Measurements from ENCODE around the gene COL5A2.

The COL5A2 gene

DNA sequence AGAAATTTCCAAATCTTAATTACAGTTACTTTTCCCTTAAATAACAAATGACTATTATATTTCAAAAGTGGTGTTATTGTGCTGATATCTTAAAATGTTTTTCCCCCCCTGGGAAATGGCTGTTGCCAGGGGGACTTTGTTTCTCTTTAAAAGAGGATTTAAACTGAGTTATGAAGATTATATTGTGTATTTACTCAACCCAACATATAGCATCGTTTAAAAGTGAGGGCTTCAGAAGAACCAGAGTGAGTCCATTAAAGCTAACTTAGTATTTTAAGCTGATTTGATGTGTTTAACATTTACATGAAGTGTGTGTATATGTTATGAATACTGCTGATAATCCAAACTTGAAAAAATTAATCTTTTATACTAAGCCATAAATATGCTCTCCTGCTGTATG lies 81.6 kb downstream of the COL5A2 start:
- DNase-seq (ENCODE audit: low spot score), result no peak

DNA sequence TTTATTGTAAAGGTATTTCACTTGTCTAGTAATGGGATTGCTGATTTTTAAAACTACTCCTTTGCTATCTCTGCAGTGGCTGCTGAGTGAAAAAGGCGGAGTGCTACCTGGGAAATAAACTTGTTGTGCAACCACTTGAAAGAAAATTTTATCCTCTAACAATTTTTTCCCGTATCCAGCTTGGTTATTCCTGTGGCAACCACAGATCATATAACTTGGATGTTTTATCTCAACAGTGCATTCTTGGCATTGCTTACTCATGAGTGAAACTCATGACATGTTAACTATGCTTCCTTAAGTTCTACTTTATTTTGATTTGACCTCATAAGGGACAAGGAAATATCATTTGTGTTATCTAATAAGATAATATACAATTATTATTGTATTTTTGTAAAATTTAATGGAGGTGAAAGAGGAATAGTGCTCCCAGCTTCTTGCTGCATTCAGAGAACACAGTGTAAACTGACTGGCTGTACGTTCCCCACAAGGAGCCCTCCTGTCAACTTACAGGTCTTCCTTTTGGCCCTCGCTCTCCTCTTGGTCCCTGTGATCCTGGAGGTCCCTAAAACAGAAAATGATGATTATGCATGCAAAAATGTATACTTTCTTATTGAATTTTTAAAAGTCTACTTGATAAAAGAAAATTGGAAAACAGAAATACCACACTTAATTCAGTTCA lies 82.7 kb downstream of the COL5A2 start:
- no peak for DNase-seq (ENCODE audit: low spot score)

DNA sequence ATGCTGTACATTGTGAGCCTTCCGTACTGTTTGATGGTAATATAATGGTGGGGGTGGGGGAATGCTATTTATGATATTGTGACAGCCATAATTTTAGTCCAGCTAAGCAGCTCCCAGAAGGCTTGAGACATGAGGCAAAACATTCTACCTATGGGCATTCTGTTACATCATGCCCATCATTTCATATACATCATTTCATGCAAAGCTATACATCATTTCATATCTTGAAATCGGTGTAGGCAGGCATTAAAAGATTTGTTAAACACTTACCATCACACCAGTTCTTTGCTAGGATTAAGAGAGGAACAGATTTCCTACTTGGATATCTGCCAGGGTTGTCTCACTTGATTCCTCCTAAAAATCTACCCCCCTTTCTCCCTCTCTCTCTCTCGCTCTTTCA lies 84.5 kb downstream of the COL5A2 start:
- DNase-seq (ENCODE audit: low spot score), result no peak

DNA sequence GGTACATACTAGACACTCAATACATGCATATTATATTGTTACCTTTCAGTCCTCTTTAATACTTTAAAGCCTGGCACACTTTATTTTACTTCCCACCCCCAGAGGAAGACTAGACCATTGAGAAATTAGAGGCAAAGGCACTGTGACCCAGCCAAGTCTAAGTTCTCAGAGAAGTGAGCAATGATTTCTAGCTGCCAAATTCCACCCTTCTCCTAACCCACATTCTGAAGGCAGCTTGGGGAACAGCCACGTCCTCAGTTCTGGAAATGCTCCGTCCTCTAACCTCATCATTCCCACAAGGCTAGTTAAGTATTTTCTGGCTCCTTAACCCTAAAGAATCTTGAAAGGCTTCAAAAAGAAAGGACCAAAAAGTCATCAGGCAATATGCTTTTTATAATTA lies 86.6 kb downstream of the COL5A2 start:
- no peak for DNase-seq (ENCODE audit: low spot score)

DNA sequence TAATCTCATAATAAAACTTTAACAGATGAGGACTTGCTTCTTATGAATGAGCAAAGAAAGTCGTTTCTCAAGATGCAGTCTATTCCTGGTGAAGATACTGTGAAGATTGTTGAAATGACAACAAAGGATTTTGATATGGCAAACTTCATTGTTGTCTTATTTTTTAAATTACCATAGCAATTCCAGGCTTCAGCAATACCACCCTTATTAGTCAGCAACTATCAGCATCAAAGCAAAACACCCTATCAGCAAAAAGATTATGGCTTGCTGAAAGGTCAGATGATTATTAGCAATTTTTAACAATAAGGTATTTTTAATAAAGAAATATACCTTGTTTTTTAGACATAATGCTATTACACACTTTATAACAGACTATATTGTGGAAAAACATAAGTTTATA lies 88.3 kb downstream of the COL5A2 start:
- no peak for DNase-seq (ENCODE audit: low spot score)

DNA sequence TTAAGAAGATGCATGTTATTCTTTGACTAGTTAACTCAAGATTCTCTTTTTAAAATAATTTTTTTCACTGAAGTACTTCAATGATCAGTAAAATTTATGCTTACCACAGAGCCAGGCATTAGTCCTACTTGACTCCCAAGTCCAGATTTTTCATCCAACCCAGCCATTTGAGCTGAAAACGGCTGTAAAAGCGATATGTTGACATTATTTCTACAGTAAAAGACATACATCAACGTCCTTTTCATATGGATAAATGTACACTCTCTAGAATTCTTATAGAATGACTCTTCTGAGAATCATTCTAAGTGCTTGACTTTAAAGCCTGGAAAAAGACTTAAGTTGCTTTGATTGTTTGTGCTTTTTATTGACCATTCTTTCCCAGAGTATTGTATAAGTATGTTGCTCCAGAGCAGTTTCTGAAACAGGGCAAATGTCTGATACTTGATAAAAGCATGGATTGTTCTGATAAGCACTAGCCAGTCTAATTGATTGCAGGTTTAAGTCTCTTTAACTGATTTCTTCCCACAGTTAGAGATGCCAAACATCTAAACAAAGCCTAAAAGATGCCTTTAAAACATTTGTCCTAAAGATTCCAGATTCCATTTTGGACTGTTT lies 90.9 kb downstream of the COL5A2 start:
- DNase-seq (ENCODE audit: low spot score), result no peak

DNA sequence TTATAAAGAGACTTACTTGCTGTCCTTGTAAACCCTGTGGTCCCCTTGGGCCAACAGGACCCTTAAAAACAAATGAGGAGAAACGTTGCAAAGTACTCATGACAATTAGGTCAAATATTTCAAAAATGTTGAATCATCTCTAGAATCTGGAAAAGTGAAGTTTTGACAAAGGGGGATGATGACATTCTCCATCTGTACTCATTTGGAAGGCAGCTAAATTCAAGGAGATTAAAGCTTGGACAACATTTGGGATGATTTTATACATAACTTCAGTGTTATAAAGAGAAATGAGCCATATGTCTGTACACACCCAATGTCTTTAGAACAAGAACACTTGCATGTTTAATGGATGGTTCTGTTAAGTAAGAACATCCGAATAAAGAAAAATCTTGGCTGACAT lies 92.9 kb downstream of the COL5A2 start:
- no peak for DNase-seq (ENCODE audit: low spot score)

DNA sequence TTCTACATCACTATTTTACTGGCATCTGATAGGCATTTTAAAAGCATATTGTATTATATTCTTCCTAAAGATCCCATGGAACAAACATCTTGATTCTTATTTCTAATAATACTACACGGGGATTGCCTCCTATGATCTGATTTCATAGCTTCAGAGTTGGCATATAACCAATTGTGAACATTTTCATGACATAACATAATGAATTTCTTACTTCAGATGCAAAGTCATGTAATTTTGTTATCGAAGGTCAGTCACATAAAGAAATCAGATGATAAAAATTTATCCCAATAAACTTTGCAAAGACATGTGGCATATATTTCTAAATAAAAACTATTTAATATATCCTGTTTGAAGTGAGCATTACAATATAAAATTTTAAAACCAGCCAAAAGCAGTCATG lies 93.3 kb downstream of the COL5A2 start:
- no peak for DNase-seq (ENCODE audit: low spot score)

DNA sequence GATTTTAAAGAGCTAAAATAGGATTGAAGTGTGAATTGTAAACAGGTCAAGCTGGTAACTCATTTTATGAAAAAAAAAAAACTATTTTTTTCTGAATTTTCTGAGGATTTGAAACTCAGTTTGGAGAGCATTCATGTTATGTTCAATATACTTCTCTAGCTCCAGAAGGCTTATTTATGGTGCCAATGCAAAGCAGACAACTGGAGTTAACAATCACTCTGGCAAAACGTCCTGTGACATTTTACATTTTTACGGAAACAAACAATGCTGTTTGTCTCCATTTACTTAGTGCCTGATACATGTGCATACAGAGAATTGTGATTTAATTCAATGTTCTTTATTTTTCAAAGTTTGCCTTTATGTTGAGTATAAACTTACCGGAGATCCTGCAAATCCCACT lies 96.0 kb downstream of the COL5A2 start:
- DNase-seq (ENCODE audit: low spot score), result no peak

DNA sequence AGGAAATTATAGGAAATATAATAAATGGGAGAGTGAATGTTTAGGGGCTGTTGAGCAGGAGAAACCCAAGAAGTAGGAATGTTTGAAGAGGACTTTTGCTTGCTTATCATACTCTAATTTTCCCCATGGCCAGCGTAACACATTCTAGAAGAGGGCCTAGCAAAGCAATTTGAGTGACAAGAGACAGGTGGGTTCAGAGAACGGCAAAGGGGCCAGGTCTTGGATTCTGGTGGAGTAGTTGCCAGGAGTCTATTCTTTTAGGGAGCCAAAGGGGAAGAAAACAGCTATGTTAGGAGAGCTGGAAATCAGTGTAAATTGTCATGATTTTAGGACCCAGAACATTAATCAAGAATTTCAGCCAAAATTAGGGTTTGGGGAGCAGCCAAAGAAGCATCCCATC lies 96.5 kb downstream of the COL5A2 start:
- DNase-seq (ENCODE audit: low spot score), result no peak

DNA sequence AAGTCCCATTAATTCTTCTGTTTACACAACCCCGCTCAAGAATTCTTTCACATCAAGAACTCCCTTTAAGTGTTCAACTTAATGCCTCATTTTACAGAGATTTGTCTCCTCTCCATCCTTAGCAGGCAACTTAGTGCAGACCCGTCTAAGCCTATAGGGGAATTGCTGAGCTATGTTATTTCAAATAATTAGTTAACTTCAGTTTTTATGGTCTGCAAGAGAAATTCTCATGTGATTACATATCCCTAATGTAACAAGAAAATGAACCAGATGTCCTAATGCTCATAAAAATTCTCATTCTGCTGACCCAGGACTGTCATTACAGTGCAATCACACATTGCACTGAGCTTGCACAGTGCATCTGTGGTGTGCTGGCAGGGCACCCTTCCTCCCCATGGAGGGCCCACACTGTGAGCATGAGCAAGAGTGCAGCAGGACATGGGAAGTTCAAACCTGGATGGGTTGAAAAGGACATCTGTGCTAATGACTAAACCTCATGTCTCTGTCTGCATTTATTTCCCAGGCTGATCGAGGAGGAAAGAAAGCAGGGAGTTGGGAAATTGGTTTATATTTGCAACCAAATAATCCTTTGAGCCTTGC lies 97.1 kb downstream of the COL5A2 start:
- DNase-seq (ENCODE audit: low spot score), result no peak

DNA sequence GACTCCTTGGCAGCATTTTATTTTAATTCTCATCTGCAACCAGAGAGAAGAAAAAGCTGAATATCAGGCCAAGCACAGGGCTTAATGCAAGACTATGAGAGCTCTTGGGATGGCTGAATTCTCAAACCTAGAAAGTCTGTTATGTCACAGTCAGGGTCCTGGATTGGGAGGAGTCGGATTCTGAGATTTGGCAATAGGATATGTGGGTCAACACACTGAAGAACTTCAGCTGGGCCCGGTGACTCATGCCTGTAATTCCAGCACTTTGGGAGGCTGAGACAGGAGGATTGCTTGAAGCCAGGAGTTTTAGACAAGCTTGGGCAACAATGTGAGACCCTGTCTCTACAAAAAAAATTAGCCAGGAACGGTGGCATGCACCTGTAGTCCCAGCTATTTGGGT lies 103.0 kb downstream of the COL5A2 start:
- DNase-seq (ENCODE audit: low spot score), result no peak

DNA sequence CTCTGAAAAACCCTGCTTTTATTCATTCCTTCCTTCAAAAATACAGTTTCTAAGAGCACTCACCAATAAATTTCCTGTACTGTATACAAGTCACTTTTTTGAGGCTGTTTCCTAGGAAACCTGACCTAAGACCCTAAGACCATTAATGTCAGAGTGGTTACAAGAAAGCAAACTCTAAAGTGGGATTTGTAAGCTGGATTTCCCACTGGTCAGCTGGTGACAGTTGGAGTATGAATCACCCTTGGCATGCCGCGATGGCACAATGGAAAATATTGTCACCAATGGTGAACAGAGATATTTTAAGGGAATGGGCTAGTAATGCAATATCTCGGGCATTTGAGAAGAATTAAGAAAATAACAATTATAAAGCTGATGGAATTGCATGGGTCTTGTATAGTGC lies 103.4 kb downstream of the COL5A2 start:
- no peak for DNase-seq (ENCODE audit: low spot score)

DNA sequence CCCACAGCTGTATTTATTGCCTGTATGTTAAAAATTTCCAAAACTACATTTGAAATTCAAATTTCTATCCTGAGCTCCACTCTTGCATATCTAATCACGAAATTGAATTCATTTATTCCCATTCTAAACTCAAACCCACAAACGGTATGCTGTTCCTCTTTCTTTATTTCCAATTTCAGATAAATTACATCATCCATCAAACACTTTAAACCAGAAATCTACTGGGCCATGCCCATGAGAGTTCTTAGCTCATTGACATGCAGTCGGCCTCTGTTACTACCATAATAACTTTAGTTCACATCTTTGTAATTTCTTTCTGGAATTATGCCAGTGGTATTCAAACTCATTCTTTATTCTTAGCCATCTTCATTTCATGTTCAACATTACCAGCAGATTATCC lies 105.1 kb downstream of the COL5A2 start:
- DNase-seq (ENCODE audit: low spot score), result no peak

DNA sequence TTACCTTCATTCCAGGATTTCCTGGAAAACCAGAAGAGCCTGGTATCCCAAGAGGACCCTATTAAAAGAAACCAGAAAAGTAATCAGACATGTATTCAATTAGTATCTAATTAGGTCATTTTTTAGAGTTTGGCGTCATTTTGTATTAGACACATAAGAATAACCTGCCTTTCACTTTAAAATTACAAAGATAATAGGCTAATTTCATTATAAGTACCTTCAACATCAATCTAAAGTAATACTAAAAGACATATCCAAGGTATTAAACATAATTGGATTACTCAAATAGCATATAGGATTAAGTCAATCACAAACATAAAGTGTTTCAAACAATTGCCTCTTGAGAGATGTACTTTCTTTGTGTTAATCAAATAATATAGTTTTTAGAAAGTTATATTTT lies 107.5 kb downstream of the COL5A2 start:
- no peak for DNase-seq (ENCODE audit: low spot score)

DNA sequence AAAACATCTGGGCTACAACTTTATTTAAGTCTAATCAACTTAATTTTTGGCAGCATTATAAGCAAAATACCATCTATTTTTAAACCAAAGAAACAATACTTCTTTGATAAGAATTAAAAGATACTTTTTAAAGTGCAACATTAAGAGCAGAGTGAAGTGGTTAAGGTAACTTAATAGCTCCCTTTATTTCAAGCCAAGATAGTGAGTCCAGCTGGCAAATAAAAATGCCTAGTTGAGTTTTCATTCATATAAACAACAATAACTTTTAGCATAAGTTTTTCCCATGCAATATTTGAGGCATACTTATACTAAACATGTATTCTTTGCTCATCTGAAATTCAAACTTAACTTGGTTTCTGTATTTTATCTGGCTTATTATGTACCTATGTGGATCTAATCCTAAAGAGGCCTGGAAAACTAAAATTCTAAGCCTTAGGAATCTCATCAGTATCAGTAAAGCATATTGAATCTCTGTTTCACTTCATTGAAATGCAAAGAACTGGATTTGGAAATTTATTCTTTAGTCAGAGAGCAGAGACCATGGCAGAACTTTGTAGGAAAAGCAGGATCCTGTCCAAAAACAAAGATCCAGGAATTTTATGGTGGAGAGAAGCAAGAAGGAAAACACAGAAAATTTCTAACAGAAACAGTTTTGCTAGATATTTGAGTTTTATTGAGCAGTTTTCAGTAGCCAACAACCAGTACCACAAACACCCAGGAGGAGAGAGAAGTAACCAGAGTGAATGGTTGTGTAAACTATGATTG lies 109.5 kb downstream of the COL5A2 start:
- no peak for DNase-seq (ENCODE audit: low spot score)

DNA sequence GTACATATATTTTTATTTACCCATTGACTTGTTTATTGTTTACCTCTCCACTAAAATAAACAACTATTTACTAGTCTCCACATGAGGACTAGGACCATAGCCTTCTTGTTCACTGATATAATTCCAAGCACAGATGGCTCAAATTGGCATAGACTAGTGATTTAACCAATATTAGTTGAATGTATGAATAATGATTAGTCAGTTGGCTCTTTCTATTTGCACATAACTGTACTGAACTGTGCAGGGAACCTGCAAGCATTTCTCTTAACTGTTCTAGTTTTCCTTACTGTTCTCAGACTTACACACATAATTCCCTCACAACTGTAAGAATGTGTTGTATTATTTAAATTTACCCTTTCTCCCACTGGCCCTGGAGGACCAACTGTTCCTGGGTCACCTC lies 113.5 kb downstream of the COL5A2 start:
- no peak for DNase-seq (ENCODE audit: low spot score)

DNA sequence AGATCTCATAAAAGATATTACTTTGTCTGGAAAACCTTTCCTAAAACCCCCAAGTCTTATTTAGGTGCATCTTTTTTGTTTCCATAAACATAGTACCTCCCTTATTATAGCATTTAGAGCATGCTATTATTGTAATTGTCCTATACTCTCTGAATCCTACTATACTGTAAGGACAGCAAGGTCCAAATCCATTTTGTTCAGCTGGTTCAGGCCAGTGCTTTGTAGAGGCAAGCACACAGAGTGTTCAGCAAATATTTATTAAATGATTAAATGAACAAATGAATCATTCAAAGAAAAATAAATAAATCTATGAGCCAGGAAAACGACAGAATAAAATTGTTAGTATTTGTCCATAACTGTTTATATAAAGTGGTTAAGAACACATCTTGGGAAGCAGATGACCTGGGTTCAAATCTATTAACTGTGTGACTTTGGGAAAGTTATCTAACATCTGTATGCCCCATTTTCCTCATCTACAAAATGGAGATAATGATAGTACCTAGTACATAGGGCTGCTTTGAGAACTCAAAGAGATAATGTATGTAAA lies 119.4 kb downstream of the COL5A2 start:
- DNase-seq (ENCODE audit: low spot score), result no peak

DNA sequence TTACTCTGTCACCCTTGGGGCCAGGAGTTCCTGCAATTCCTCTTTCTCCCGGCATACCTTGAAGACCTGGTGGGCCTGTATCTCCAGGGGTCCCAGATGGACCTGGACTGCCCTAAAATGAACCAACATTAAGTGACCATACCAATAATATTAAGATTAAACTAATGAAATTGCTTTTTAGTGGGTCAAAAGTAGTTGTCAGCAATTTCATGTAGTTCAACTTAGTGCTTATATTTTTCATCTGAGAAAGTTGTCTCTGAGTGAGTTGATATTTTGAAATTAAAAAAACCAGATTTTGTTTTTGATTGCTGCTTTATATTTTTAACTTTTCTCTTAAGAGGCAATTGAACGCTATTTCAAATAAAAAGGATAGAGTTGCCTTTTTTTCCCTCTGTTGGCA lies 122.2 kb downstream of the COL5A2 start:
- no peak for DNase-seq (ENCODE audit: low spot score)

DNA sequence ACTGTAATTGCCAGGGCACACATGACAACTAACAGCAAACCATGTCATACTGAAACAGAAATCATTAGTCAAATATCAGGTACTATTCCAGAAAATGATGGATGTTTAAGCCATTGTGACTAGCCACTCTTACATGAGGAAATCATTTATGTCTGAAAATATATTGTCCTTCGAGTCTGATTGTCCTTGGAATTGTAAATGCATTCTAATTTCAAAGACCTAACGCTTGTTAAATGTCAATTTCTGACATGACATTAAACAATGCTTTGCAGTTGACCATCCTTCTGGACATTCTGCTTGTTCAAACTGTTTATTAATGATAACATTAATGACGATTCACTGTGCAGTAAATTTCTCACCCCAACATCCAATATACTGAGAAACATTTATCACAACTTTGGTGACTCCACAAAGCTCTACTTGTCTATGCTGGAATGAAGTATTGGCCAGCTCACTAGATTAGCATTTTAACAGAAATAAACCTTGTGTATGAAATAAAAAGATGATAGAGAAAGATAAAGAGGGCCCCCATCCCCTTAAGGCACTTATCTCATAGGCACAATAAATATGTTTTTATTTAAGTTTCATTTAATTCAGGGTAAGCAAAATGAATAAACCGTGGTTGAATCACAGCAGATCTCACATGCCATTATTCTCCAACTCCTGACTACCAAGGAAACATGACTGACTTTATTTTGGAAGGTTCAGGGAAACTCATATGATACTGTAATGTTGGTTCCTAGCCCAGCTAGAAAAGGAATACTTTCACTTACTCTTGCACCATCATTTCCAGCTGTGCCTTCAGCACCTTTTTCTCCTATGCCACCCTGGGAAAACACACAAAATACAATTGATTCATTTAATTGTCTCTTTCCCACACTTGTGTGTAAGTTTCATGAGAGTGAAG lies 123.1 kb downstream of the COL5A2 start:
- DNase-seq (ENCODE audit: low spot score), result no peak

DNA sequence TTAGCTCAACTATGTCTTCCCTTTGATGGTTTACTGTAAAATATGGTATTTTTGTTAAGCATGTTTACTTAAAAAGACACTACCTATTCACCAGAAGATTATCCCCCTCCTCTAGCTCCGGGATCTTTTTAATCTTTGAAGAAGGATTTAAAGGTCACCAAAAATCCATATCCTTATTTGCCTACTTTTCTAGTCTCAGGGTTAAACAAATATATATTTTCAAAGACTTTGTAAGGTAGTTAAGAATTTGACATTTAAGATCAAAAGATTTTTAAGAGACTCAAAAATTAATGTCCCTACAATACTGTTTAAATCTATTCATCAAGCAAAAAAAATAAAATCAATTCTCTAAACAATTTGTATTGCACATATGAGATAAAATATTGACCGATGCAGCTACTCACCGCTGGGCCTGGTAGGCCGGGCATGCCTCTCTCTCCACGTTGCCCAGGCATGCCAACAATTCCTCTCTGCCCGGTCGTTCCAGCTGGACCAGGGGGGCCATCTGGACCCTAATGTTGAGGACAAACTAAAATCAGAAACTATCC lies 129.3 kb downstream of the COL5A2 start:
- no peak for DNase-seq (ENCODE audit: low spot score)

Data from CD4-positive, alpha-beta T cell treated with Interleukin-6 at 100 ng/mL for 8 hours (primary cell).